Chondrocyte (in vitro differentiated cells): Measurements from ENCODE around the gene KIF14. TPM values are rescaled to one million over a fixed set of nuclear protein-coding genes. Genes with fewer than 3 reads are reported as not detected.
"Not testable (repeated sequence)": the region's sequence is repeated elsewhere in the genome, so short reads cannot be mapped to it uniquely, and the experiment has no call there.

ENCODE experiments used
- DNase-seq: peaks from one replicate; pipeline ENCODE4 v3.0.0; 2021; ENCODE audit warnings: mixed read lengths, low spot score
- H3K27ac Mint-ChIP-seq: one replicate; pipeline ENCODE4 v1.8.0; 2021; ENCODE audit warnings: mild to moderate bottlenecking, moderate library complexity, mixed read lengths; ENCODE audit not compliant: unreplicated experiment
- H3K27me3 Mint-ChIP-seq: 2 replicates; pipeline ENCODE4 v1.8.0; 2021; ENCODE audit warnings: low read depth, mixed read lengths
- H3K36me3 Mint-ChIP-seq: 2 replicates; pipeline ENCODE4 v1.8.0; 2021; ENCODE audit warnings: low read depth, mixed read lengths
- H3K4me1 Mint-ChIP-seq: 2 replicates; pipeline ENCODE4 v1.8.0; 2021; ENCODE audit warnings: low read depth, mild to moderate bottlenecking, mixed read lengths
- H3K4me3 Mint-ChIP-seq: one replicate; pipeline ENCODE4 v1.8.0; 2021; ENCODE audit warnings: mild to moderate bottlenecking, moderate library complexity, mixed read lengths; ENCODE audit not compliant: unreplicated experiment
- H3K9me3 Mint-ChIP-seq: 2 replicates; pipeline ENCODE4 v1.8.0; 2021; ENCODE audit warnings: low read depth, mixed read lengths
- total RNA-seq: library from RNA; stranded (reverse); gene quantifications from 3 replicates; pipeline ENCODE4 v1.2.1, GENCODE V29; 2021
- TF ChIP-seq, protein P1 (sequence below): fragments of 200-600 bp; sonication (generic); IDR thresholded peaks from 2 replicates; pipeline ENCODE4 v1.5.0; 2021; ENCODE audit warnings: antibody characterized with exemption, mild to moderate bottlenecking, moderate library complexity

KIF14 gene
- total RNA-seq, 1 donor from 2014 or later, result 2.0 TPM

DNA sequence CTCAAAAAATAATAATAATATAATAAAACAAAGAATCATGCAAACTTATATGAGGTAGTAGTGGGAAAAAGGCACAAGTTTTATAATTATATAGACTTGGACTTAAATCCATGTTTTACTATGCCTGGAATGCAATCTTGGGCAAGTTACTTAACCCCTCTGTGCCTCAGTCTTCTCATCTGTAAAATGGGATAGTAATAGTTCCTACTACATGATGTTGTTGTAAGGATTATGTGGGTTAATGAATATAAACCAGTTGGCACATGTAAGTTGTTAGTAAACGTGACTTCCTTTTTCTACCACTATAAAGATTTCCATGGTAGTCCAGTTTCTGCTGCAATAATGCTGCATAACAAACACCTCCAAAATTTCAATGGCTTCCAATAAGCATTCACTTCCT, 10.8 kb upstream of the KIF14 start:
- DNase-seq, result no peak
- Mint-ChIP-seq H3K36me3 (no peaks in the 10 kb centered on the region), H3K27me3 (no peaks in the 10 kb centered on the region), H3K4me3 (no peak overlapping the region), H3K9me3 (no peaks in the 10 kb centered on the region), H3K4me1 (no peaks in the 10 kb centered on the region), H3K27ac (no peak overlapping the region)
- TF ChIP-seq, protein P1, sequence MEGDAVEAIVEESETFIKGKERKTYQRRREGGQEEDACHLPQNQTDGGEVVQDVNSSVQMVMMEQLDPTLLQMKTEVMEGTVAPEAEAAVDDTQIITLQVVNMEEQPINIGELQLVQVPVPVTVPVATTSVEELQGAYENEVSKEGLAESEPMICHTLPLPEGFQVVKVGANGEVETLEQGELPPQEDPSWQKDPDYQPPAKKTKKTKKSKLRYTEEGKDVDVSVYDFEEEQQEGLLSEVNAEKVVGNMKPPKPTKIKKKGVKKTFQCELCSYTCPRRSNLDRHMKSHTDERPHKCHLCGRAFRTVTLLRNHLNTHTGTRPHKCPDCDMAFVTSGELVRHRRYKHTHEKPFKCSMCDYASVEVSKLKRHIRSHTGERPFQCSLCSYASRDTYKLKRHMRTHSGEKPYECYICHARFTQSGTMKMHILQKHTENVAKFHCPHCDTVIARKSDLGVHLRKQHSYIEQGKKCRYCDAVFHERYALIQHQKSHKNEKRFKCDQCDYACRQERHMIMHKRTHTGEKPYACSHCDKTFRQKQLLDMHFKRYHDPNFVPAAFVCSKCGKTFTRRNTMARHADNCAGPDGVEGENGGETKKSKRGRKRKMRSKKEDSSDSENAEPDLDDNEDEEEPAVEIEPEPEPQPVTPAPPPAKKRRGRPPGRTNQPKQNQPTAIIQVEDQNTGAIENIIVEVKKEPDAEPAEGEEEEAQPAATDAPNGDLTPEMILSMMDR, result no peak

GRCh38 chr1:200630515-200630899, 10.0 kb upstream of the KIF14 start:
- not testable (repeated sequence) for H3K9me3 Mint-ChIP-seq, DNase-seq, H3K4me1 Mint-ChIP-seq, H3K36me3 Mint-ChIP-seq, H3K27me3 Mint-ChIP-seq, H3K4me3 Mint-ChIP-seq, H3K27ac Mint-ChIP-seq

- no peaks in the 10 kb centered on the region for H3K9me3 Mint-ChIP-seq
Observed at GRCh38 chr1:200629876-200630514, 9.4 kb upstream of the KIF14 start.

DNA sequence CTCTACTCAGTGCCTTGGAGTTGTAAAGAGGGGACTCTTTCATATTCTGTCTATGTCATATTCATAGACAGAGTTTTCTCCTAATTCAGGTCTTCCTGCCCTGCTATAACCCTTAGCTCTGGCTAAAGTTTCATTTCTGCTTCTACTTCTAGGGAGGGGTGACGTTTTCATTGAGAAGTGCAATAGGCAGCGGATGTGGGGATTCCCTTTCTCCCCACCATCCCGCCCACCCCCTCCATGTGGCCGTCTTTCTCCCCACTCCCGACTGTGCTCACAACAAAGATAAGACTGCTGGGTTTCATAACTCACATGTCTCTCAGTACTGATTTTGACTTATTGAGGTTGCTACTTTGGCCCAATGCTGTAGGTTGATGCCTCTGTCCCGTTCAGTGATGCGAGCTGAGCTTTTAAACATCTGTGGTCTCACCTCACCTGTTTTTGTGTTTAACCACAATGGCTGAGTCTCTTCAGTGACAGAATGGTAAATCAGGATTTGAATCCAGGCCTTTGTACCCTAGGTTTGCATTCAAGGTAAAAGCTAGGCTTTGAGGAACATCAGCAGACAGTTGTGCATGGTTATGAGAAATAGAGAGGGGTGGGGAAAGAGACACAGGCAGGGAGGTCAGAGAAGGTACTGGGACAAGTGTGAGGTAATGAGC, 7.8 kb upstream of the KIF14 start:
- TF ChIP-seq, protein P1, result no peak
- Mint-ChIP-seq H3K4me3 (no peak overlapping the region), H3K27ac (no peak overlapping the region), H3K27me3 (no peaks in the 10 kb centered on the region), H3K36me3 (no peaks in the 10 kb centered on the region), H3K9me3 (no peaks in the 10 kb centered on the region), H3K4me1 (peaks cover 13% of the 10 kb centered on the region)
- DNase-seq, result no peak

More at GRCh38 chr1:200629876-200630514, 9.4 kb upstream of the KIF14 start:
- Mint-ChIP-seq H3K27ac (no peak overlapping the region), H3K4me3 (no peak overlapping the region), H3K4me1 (peaks cover 9% of the 10 kb centered on the region), H3K36me3 (no peaks in the 10 kb centered on the region), H3K27me3 (no peaks in the 10 kb centered on the region)
- TF ChIP-seq, protein P1, result no peak
- DNase-seq, result no peak

- H3K27ac Mint-ChIP-seq, result no peak overlapping the region
- H3K27me3 Mint-ChIP-seq, result no peaks in the 10 kb centered on the region
- no peak overlapping the region for H3K4me3 Mint-ChIP-seq
- no peak for DNase-seq
- TF ChIP-seq, protein P1, result no peak
- no peaks in the 10 kb centered on the region for H3K9me3 Mint-ChIP-seq
- peaks cover 13% of the 10 kb centered on the region for H3K4me1 Mint-ChIP-seq
- no peaks in the 10 kb centered on the region for H3K36me3 Mint-ChIP-seq
Observed at GRCh38 chr1:200627575-200628222, 7.1 kb upstream of the KIF14 start.
